Stimulated activated memory B cell treated with anti-CD40 and anti-IgM and Interleukin-4, amounts not matched to agents 10 μg/mL and 1 μg/mL and 100 μg/mL, for 72 hours (primary cell): ENCODE measurements around the gene C1orf167.
A peak's percentile ranks its signal among the peaks of the same experiment; 100 is the strongest.
"Not testable (repeated sequence)": the region's sequence is repeated elsewhere in the genome, so short reads cannot be mapped to it uniquely, and the experiment has no call there.

Experiments
- ATAC-seq: fragments of 150-1000 bp; cut with Tn5 transposase; 2 replicates; pipeline ENCODE4 v1.10.0; 2021
- H3K27ac Mint-ChIP-seq: one replicate; pipeline ENCODE4 v1.8.0; 2022; ENCODE audit warnings: mild to moderate bottlenecking, mixed read lengths
- H3K27me3 Mint-ChIP-seq: one replicate; pipeline ENCODE4 v1.8.0; 2022; ENCODE audit warnings: mixed read lengths
- H3K36me3 Mint-ChIP-seq: one replicate; pipeline ENCODE4 v1.8.0; 2022; ENCODE audit warnings: mixed read lengths
- H3K4me1 Mint-ChIP-seq: one replicate; pipeline ENCODE4 v1.8.0; 2022; ENCODE audit warnings: mixed read lengths
- H3K4me3 Mint-ChIP-seq: one replicate; pipeline ENCODE4 v1.8.0; 2022; ENCODE audit warnings: mild to moderate bottlenecking, moderate library complexity, mixed read lengths
- H3K9me3 Mint-ChIP-seq: one replicate; pipeline ENCODE4 v1.8.0; 2022; ENCODE audit warnings: mixed read lengths

Gene C1orf167

DNA sequence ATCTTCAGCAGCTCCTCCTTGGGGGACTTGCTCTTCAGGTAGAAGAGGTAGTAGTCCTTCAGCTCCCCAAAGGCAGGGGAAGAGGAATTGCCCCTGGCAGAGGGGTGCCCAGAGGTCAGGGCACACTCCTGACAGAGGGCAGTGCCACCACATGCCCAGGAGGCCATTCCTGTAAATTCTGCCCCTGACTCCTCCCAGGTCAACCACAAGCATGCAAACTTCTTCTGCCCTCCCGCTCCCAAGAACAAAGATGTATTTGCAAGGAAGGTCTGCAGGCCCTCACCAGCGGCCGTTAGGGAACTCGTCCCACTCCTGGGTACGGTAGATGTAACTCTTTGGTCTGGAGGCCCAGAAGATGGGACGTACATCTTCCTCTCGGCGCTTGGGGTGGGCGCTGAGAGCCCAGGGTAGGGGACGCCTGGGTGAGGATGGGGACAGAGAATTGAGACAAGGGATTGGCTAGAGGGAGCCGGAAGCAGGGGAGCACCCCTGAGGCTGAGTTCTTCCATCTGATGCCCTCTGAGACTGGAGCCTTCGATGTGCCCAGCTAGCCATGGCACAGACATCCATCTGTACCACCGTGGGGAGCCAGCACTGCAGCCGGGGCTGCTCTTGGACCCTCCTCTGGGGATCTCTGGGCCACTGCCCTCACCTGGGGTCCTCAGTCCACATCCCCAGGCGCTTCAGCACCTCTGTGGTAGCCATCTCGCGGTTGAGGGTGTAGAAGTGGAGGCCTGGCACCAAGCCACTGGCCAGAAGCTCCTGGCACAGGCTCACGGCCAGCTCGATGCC lies 32.6 kb downstream of the C1orf167 start:
- no peaks in the 10 kb centered on the region for H3K9me3 Mint-ChIP-seq
- peaks cover 62% of the 10 kb centered on the region for H3K36me3 Mint-ChIP-seq
- H3K27me3 Mint-ChIP-seq = no peaks in the 10 kb centered on the region
- no peak overlapping the region for H3K4me3 Mint-ChIP-seq
- H3K27ac Mint-ChIP-seq = peak overlapping the region; percentile 50
- H3K4me1 Mint-ChIP-seq = peaks cover 30% of the 10 kb centered on the region
- ATAC-seq = no peak

DNA sequence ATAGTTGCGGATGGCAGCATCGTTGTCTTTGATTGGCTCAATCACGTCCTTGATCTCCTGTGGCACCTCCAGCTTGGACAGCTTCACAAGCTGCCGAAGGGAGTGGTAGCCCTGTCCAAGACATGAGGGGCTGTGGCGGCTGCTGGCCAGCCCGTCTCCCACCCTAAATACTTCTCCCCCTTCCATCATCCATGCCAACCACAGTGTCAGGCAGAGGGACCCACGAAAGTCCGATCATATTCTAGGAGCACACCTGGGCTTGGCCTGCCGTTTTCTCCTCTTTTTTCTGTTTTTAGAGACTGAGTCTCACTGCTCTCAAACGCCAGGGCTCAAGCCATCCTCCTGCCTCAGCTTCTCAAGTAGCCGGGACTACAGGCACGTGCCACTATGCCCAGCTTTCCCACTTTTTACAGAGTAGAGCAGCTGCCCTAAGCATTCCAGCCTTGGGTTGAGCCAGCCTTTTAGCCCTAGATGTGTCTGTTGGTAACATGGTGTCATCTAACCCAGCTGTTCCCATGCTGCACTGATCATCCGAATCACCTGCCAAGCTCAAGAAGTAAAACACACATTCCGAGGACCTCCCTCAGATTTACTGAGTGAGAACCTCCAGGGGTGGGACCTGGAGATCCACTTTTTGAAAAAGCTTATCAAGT lies 33.4 kb downstream of the C1orf167 start:
- no peaks in the 10 kb centered on the region for H3K27me3 Mint-ChIP-seq
- peaks cover 27% of the 10 kb centered on the region for H3K4me1 Mint-ChIP-seq
- peaks cover 67% of the 10 kb centered on the region for H3K36me3 Mint-ChIP-seq
- H3K9me3 Mint-ChIP-seq = no peaks in the 10 kb centered on the region
- no peak overlapping the region for H3K27ac Mint-ChIP-seq
- H3K4me3 Mint-ChIP-seq = no peak overlapping the region
- ATAC-seq = no peak

GRCh38 chr1:11796036-11796828 lies 34.2 kb downstream of the C1orf167 start:
- Mint-ChIP-seq H3K36me3 (peaks cover 68% of the 10 kb centered on the region), H3K4me1 (peaks cover 20% of the 10 kb centered on the region), H3K27me3 (no peaks in the 10 kb centered on the region), H3K4me3 (no peak overlapping the region), H3K27ac (no peak overlapping the region), H3K9me3 (no peaks in the 10 kb centered on the region)
- peak; percentile 64 for ATAC-seq

- Mint-ChIP-seq H3K9me3 (no peaks in the 10 kb centered on the region), H3K36me3 (peaks cover 68% of the 10 kb centered on the region), H3K4me1 (peaks cover 20% of the 10 kb centered on the region), H3K27me3 (no peaks in the 10 kb centered on the region), H3K4me3 (no peak overlapping the region), H3K27ac (no peak overlapping the region)
- ATAC-seq = no peak
Observed at GRCh38 chr1:11797525-11798216, 35.7 kb downstream of the C1orf167 start.

- Mint-ChIP-seq H3K4me1 (peaks cover 34% of the 10 kb centered on the region), H3K4me3 (no peak overlapping the region), H3K9me3 (no peaks in the 10 kb centered on the region), H3K36me3 (peaks cover 71% of the 10 kb centered on the region), H3K27me3 (no peaks in the 10 kb centered on the region), H3K27ac (no peak overlapping the region)
- ATAC-seq = no peak
Observed at GRCh38 chr1:11799099-11799498, 37.1 kb downstream of the C1orf167 start.

DNA sequence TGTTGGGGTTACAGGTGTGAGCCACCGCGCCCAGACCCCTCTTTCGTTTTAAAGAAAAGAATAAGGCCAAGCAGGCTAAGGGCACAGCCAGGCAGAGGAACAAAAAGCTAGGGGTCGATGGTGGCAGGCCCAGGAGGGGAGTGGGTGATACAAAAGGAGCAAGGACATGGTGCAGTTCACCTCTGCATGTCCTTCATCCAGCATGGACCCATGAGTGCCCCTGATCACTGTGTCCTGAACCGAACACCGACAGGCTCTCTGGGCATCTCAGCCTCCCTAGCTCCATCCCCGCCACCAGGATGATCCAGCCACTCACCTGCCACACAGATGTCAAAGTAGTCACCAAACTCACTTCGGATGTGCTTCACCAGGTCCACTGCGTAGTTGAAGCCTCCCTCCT lies 37.9 kb downstream of the C1orf167 start:
- no peak overlapping the region for H3K27ac Mint-ChIP-seq
- H3K27me3 Mint-ChIP-seq = no peaks in the 10 kb centered on the region
- peaks cover 64% of the 10 kb centered on the region for H3K36me3 Mint-ChIP-seq
- H3K4me1 Mint-ChIP-seq = peaks cover 42% of the 10 kb centered on the region
- no peaks in the 10 kb centered on the region for H3K9me3 Mint-ChIP-seq
- no peak for ATAC-seq
- H3K4me3 Mint-ChIP-seq = no peak overlapping the region

DNA sequence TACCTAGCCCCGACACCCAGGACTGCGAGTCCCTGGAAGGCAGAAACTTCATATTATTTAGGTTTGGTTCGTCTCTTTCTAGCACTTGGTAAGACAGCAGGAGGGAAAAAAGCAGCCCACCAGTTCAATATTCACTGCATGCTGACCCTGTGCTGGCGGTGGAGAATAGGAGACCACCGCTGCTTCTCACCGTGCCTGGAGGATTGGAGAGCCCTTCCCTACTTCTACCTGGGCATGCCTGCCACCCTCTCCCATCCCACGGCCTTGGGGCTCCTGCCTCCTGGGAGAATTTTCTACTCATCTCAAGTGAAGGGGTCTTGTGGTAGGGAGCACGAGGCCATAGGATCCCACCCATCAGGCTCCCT lies 38.4 kb downstream of the C1orf167 start:
- Mint-ChIP-seq H3K9me3 (no peaks in the 10 kb centered on the region), H3K4me3 (no peak overlapping the region), H3K27me3 (no peaks in the 10 kb centered on the region), H3K4me1 (peaks cover 46% of the 10 kb centered on the region), H3K36me3 (peaks cover 59% of the 10 kb centered on the region), H3K27ac (no peak overlapping the region)
- ATAC-seq = no peak

- Mint-ChIP-seq H3K27me3 (no peaks in the 10 kb centered on the region), H3K36me3 (peaks cover 54% of the 10 kb centered on the region), H3K27ac (no peak overlapping the region), H3K4me1 (peaks cover 46% of the 10 kb centered on the region), H3K4me3 (no peak overlapping the region), H3K9me3 (no peaks in the 10 kb centered on the region)
- no peak for ATAC-seq
Observed at GRCh38 chr1:11800756-11801433, 38.9 kb downstream of the C1orf167 start.

DNA sequence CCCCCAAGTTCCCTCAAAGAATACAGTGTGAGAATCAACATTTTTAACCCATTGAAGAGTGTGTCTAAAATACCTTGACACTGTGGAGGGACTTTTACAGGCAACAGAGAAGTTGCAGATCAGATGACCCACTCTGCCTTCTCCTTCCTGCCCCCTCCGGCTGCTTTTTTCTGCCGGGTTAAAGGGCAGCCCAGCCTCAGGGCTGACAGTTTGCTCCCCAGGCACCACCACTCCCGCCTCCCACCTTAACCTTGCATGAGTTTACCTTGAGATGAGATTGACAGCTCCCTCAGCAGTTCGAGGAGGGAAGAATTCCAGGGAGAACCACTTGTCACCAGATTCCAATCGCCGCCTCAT lies 40.6 kb downstream of the C1orf167 start:
- Mint-ChIP-seq H3K9me3 (no peaks in the 10 kb centered on the region), H3K27me3 (no peaks in the 10 kb centered on the region), H3K4me3 (peak overlapping the region; percentile 87), H3K27ac (peak overlapping the region; percentile 92), H3K36me3 (peaks cover 48% of the 10 kb centered on the region), H3K4me1 (peaks cover 45% of the 10 kb centered on the region)
- no peak for ATAC-seq

- peak overlapping the region; percentile 92 for H3K27ac Mint-ChIP-seq
- H3K4me3 Mint-ChIP-seq = peak overlapping the region; percentile 87
- ATAC-seq = peak; percentile 47
- H3K4me1 Mint-ChIP-seq = peaks cover 51% of the 10 kb centered on the region
- H3K27me3 Mint-ChIP-seq = no peaks in the 10 kb centered on the region
- no peaks in the 10 kb centered on the region for H3K9me3 Mint-ChIP-seq
- H3K36me3 Mint-ChIP-seq = peaks cover 54% of the 10 kb centered on the region
Observed at GRCh38 chr1:11802973-11803885, 41.2 kb downstream of the C1orf167 start.

DNA sequence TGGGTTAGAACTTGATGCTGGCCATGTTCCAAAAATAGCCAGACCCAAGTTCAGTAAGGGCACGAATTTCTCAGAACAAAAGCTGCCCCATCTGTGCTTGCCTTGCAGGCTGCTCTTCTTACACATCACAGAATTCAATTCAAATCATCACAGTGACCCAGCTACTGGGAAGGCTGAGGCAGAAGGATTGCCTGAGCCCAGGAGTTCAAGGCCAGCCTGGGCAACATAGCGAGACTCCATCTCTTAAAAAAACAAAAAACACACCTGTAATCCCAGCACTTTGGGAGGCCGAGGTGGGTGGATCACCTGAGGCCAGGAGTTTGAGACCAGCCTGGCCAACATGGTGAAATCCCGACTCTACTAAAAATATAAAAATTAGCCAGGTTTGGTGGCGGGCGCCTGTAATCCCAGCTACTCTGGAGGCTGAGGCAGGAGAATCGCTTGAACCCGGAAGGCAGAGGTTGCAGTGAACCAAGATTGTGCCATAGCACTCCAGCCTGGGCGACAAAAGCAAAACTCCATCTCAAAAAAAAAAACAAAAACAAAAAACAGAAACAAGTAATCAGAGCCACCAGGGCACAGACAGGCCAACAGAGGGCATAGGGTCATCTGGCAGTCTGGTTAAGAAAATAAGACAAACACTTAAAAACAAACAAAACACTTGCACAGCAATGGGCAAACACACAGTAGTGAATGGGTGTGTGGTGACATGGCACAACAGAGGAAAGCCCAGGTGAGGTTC lies 42.1 kb downstream of the C1orf167 start:
- peaks cover 60% of the 10 kb centered on the region for H3K4me1 Mint-ChIP-seq
- peaks cover 60% of the 10 kb centered on the region for H3K36me3 Mint-ChIP-seq
- not testable (repeated sequence) for ATAC-seq, H3K9me3 Mint-ChIP-seq, H3K27me3 Mint-ChIP-seq
- peak overlapping the region; percentile 87 for H3K4me3 Mint-ChIP-seq
- H3K27ac Mint-ChIP-seq = peak overlapping the region; percentile 92

DNA sequence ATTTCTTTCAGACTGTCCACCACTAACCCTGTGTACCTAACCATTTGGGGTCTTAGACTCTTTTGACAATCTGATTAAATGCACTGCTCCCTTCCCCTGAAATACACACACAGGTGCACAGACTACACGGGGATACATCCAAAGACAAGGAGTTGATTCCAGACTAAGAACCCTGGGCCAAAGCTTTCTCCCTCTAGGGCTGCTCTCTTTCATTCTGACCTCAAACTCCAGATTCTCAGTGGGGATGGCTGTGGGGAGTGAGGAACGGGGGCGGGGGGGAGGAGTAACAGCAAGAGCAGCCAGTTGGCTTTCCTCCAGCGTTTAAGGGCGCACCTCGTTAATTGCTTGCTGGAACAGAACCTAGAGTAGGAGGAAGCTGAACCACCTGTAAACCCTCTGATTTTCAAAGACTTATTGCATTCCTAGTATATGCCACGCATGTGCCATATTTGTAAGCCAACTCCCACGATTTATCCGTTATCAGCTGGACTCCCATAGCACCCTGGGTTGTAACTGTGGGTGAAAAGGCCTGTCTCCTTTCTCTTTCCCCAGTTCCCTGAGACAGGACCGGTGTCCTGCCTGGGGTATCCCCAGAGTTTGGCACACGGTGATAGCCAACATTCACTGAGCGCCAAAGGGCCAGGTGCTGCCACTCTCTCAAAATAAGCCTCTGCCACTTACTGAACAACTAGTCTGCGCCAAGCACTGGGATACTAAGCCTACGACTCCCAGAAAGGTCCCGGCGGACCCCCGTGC lies 42.9 kb downstream of the C1orf167 start:
- ATAC-seq = no peak
- H3K36me3 Mint-ChIP-seq = peaks cover 60% of the 10 kb centered on the region
- H3K4me1 Mint-ChIP-seq = peaks cover 66% of the 10 kb centered on the region

More for the DNA sequence above, 42.9 kb downstream of the C1orf167 start:
- peak overlapping the region; percentile 92 for H3K27ac Mint-ChIP-seq
- H3K9me3 Mint-ChIP-seq = no peaks in the 10 kb centered on the region
- peak overlapping the region; percentile 87 for H3K4me3 Mint-ChIP-seq
- no peaks in the 10 kb centered on the region for H3K27me3 Mint-ChIP-seq
